Stimulated activated CD4-positive, alpha-beta T cell treated with anti-CD3 and anti-CD28 coated beads, TNF-alpha, amount 100 ng/mL, for 1 hour (primary cell): Measurements from ENCODE around the gene ASPHD1.
"Not testable (repeated sequence)": the region's sequence is repeated elsewhere in the genome, so short reads cannot be mapped to it uniquely, and the experiment has no call there.

Experiments
- DNase-seq, 3 donors: peaks; one replicate each; pipeline ENCODE4 v3.0.0-alpha.2; 2020; ENCODE audit warnings: low read depth in 3 of 3, low spot score in 1 of 3

Gene ASPHD1

DNA sequence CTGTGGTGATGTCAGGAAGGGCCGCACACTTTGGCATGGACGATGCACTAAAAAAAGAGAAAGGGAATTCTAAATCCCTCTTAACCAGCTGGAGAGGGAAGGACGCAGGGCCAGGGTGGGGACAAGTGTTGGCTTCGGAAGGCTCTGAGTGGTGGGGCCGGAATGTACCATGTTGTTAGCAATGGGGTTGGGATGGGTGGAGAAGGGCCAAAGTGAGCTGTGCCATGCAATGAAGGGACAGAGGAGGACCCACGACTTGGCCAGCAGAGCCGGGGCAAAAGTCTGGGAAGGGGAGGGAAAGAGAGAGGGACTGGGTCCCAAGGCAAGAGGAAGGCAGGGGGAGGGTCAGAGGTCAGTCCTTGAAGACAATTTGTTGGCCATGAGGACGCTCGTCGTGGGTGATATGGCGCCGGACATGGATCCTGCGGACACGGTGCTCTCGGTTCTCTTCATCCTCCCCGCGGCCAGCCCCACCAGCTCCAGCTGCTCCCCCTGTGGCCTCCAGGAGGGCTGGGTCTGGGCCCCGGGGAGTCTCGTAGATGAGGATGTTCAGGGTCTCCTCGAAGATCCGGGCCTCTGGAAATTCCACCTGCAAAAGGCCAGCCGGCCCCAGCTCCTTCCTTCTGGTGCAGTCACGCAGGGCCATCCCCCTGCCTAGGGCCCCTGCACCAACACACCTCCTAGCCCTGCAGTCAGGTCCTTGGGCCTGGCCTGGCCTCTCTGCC, 6.4 kb downstream of the ASPHD1 start:
- DNase-seq: no peak

DNA sequence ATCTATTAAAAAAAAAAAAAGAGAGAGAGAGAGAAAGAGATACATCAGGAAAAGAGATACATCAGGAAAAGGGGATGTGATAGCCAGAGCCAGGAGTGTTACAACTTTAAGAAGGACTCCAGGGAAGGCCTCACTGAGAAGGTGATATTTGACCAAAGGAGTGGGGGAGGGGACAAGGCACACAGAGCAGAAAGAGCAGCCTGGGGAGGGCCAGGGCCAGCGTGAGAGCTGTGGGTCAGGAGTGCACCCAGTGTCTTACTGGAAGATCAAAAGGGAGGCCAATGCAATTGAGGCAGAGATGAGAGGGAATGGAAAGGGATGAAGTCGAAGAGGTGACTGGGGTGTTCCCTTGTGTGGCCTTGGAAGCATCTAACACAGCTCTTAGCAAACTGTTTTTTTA, 7.7 kb downstream of the ASPHD1 start:
- no peak for DNase-seq

DNA sequence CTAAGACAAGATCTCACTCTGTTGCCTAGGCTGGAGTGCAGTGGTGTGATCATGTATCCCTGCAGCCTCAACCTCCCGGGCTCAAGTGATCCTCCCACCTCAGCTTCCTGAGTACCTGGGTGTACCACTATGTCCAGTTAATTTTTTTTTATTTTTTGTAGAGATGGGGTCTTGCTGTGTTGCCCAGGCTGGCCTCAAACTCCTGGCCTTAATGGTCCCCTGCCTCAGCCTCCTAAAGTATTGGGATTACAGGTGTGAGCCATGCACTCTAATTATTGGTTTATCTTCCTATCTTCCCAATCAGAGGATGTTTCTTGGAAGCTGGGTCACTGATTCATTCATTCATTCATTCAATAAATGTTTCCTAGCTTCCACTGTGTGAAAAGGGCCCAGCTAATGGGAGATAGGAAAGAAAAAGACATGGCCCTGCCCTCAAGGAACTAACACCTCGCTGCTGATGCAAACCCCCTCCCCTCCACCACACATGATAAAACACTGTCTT, 8.5 kb downstream of the ASPHD1 start:
- DNase-seq: no peak

DNA sequence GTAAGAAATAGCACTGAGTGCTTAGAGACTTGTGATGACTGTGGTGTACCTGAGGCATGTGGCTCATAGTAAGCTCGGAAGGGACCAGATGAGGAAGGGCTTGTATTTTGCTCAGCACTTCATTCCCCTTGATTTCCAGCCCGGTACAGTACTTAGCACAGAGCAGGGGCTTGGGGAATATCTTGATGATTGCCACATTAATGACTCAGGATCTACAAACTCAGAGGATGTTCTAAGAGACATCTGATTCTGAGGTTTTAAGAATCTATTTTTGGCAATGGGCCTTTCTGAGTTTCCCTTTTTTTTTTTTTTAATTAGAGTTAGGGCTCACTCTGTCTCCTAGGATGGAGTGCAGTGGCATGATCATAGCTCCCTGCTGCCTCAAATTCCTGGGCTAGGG, 9.1 kb downstream of the ASPHD1 start:
- DNase-seq: no peak

DNA sequence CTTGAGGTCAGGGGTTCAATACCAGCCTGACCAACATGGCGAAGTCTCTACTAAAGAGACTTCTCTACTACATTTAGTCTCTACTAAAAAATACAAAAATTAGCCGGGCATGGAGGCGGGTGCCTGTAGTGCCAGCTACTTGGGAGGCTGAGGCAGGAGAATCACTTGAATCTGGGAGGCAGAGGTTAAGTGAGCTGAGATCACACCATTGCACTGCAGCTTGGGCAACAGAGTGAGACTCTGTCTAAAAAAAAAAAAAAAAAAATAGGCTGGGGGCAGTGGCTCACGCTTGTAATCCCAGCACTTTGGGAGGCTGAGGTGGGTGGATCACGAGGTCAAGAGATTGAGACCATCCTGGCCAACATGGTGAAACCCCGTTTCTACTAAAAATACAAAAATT, 9.6 kb downstream of the ASPHD1 start:
- DNase-seq: not testable (repeated sequence)

DNA sequence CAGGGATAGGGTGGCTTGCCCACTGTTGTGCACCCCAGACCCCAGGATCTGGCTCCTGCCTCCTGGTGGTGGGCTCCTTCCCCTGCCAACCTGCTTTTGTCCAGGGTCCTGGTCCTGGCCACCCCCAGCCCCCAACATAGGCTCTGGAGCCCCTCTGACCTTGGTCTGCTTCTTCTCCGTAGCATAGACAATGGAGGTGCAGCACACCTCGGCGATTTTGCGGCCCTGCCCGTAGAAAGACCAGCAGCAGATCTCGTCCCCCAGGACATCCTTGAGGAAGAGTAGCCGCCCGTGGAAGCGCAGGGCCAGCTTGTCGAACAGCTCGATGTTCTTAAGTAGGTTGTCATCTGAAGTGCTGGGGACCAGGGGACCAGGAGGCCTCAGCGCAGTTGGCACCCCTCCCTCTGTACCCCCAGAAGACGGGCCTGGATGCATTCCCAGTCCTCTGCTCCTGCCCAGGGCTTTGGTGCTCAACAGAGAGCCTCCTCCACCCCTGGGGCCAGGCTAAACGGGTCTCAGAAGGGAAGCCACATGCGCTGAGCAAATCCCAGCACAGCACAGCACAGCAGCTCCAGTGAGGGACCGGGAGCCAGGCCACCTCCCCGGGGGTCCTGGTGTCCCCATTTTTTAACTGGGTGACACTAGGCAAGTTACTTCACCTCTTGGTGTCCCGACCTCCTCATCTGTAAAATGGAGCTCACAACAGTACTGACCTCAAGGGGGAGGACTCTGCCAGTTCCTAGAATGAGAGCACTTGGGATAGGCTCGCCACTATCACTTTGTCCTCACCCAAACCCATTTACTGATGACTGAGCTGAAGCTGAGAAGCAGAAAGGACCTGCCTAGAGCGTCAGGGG, 10.8 kb downstream of the ASPHD1 start:
- DNase-seq: no peak

DNA sequence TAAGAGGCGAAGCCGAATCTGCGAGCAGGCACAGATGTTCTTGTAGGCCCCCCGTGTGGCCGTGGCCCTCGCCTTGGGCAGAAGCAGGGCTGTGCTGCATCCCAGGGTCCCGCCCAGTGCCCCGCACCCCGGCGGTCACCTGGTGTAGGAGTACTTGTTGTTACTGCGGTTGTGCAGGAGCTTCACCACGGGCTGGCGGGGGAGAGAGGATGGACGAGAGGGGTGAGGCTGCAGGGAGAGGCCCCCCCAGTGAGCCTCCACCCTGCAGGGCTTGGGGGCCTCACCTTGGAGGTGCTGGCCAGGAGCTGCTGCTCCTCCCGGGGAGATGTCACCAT, 11.4 kb downstream of the ASPHD1 start:
- no peak for DNase-seq

DNA sequence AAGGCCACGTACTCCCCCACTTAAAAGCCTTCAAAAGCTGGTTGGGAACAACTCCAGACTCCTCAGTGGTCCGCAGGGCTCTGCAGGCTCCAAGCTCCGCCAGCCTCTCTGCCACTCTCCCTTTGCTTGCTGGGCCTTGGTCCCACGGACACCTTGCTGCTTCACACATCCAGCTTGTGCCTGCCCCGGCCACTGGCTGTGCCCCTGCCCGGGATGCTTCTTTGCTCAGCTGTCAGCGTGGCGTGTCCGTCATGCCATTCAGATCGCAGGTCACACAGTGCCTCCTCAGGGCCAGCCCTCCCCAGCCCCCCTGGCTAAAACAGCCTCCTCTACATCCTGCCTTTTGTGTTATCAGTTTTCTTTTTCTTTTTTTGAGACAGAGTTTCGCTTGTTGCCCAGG, 11.8 kb downstream of the ASPHD1 start:
- DNase-seq: no peak

DNA sequence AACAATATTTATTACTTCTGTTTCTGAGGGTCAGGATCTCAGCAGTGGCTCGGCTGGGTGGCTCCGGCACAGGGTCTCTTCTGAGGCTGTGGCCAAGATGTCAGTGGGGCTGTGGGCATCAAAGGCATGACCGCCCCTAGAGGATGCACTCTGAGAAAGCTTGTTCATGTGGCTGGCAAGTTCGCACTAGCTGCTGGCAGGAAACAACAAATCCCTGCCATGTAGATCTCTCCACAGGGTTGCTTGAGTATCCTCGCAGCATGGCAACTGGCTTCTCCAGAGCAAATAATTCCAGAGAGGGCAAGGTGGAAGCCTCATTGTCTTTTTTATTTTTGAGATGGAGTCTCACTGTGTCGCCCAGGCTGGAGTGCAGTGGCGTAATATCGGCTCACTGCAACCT, 13.2 kb downstream of the ASPHD1 start:
- no peak for DNase-seq

DNA sequence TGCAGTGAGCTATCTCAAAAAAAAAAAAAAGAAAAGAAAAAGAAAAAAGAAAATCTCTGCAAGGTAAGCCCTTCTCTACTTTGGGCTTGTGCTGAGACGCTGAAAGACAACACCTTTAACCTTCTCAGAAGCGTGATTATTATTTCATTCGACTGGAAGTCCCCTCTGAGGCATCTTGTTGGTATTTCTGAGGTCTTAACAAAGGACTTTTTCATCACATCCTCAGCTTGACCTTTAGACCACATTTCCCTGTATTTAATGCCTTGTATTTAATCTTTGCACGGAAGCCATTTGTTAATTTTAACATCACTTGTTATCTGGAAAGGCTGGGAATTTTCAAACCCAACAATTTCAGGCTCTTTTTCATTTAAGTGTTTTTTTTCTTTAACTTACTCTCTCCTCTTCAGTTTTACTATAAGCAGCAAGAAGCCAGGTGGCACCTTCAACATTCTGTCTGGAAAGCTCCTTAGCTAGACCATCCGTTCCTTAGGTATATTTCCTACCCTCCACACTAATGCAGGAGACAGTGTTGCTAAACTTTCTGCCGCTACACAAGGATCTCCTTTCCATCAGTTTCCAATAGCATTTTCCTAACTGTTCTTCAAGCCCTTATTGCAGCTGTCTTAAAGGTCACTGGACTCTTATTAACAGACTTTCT, 15.4 kb downstream of the ASPHD1 start:
- DNase-seq: no peak

DNA sequence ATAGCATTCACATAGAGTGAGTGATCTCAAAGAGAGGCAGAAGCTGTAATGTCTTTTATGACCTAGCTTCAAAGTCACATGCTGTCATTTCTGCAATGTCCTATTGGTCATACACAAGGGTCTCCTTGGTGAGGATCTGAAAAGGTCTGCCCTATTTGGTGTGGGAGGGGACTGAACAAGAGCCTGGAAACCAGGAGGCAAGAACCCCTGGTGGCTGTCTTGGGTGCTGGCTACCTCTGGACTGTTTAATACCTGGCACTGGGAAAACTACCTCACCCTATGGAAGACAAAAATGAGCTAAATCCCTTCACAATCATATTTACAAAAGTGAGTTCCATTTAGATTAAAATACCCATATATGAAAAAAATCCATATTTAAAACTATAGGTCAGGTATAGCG, 16.7 kb downstream of the ASPHD1 start:
- no peak for DNase-seq

DNA sequence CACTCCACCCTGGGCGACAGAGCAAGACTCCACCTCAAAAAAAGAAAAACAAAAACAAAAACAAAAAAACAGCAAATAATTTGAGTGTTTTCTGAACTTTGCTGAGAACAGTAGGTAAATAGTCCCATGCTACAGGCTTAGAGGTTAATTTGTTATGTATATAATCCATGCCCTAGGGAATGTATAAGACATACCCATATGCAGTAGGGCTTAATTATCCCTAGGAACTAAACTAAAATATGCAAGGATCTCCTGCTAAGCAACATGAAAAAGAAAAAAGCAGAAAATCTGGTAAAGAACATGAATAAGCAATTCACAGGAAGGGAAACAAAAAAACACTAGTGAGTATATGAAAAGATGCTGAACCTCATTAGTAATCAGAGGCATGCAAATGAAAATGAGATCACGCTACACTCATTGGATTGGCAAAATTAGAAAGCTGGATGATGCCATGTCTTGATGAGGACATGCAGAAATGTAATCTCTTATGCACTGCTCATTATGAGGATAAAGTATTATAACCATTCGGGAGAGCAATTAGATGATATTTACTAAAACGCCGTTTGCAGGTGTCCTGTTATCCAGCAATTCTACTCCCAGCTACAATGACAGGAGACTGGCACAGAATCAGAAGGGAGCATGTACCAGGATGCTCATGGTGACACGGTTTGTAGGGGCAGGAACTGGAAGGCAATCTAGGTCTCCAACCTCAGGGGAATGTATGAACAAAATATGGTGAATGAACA, 20.2 kb downstream of the ASPHD1 start:
- DNase-seq: no peak

DNA sequence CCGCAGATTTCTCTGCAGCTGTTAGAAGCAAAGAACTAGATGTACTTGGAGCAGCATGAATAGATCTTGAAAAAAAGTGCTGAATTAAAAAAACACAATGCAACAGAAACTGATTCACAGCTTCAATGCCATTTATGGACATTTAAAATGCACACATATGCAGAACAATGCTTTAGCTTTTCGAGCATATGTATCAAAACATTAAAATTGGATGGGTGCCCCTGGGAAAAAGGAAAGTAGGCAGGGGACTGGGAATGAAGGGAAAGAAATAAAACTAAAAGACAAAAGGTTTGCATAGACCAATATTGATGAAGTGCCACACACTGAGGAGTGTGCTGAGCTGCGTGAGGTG, 20.7 kb downstream of the ASPHD1 start:
- DNase-seq: no peak

DNA sequence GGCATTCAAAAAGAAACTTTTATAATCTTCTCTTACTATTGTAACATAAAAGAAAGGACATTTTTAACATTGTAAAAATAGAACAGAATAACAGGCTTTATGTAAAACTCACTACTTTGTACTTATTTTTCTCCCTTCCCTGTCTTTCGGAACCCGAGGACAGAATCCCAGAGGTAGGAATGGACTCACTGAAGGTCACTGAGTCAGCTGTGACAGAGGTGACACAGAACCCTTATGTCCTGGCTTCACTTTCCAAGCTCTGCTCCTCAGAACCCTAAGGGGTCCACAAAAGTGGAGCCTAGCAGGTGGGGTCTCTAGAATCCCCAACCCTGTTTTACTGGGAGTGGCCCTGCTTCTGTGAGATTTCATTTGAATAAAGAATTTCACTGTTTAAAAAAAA, 22.0 kb downstream of the ASPHD1 start:
- no peak for DNase-seq

DNA sequence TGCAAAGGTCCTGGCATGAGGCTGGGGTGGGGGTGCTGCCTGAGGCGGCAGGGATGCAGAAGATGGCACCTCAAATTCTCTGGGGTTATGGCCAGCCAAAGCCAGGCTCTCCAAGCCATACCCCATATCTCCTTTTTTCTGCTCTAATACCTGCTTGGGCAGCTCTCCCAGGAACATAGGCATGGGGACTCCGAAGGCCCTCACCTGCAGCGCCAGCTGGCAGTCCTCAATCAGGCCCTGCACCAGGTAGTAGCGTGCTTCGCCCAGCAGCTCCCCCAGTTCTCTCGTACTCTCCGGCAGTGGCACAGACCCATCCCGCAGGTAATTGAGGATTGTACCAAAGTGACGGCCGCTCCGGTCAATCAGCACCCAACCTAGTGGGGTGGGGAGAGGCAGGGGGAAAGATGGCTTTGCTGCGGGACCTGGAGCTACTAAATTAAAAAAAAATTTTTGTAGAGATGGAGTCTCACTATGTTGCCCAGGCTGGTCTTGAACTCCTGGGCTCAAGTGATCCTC, 22.8 kb downstream of the ASPHD1 start:
- DNase-seq: no peak

DNA sequence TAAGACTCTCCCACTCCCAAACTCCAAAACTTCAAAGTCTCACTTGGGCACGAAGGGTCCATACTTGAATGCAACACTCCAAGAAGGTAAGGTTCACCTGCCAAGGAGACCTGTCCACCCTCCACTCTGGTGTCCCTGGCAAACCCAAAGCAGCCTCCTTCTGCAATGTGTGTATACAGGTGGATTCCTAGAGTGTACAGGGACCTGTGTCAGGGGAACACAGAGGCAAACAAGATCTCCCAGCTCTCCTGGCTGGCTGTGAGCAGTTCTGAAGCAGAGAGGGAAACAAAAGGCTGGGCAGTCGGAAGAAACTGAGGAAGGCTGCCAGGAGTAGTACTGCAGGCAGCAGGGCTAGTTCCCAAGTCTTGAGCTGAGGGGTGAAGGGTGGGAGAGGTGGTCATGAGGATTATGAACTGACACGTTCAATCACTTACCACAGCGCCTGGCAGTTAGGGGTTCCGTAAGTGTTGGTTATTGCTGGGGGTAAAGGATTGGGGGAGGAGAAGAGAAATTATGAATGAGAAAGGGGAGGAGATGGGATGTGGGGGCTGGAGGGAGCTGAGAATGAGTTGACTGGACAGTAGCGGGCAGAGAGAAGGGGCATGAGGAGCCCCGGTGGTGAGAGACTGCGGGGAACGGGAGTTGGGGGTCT, 24.9 kb downstream of the ASPHD1 start:
- no peak for DNase-seq

DNA sequence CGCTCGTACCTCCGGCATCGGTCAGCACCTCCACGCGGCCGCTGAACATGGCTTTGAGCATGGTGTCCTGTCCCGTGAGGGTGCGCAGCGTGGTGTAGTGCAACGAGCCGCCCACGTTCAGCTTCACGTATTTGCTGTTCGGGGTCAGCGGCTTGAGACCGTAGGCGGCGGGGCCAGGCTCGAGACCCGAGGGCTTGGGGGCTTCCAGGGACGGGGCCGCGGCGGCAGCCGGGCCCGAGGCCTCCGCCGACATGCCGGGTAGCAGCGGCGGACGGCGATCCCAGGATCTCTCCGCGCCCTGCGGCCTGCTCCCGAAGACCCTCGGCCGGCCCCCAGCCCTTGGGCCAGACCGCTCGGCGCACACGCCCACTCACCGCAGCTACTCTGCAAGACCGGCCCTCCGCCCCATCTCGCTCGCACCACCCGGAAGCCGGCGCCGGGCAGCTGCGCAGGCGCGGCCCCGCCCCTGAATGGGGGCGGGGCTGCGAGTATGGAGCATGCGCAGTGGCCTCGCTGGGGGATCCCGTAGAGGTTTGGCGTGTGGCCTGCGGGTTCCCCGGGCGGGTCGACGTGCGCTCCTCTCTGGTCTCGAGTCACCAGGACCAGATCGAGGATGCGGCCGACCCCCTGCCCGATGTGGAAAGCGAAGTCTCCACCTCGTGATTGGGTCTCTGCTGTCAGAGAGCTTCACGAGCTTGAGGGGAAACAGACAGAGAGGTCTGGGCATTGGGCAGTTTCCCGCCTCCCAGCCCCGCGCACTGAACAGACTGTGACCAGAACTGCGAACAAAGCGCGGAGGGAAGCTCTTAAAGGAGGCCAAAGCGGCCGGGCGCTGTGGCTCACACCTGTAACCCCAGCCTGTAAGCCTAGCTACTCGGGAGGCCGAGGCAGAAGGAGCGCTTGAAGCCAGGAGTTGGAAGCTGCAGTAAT, 25.8 kb downstream of the ASPHD1 start, which contains the start of gene KCTD13:
Gene KCTD13 (minus strand): TSS at position 446 of the 930 bp plus-strand sequence. CDS start 193 bp downstream, at position 253.
- DNase-seq: peak; percentile 70 to 93 (median 91)

DNA sequence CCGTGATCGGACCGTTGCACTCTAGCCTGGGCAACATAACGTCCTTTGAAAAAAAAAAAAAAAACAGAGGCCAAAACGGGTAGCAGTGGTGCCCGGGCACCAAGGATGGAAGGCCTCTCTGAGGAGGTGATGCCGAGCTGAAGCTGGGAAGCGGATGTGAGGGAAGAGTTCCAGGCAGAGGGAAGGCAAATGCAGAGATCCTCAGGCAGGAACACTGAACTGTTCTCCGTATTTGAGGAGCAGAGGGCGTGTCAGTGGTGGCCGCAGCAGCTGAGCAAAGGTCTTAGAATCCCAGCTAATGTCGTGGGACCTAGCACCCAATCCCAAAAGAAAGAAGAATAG, 26.4 kb downstream of the ASPHD1 start:
- DNase-seq: no peak

DNA sequence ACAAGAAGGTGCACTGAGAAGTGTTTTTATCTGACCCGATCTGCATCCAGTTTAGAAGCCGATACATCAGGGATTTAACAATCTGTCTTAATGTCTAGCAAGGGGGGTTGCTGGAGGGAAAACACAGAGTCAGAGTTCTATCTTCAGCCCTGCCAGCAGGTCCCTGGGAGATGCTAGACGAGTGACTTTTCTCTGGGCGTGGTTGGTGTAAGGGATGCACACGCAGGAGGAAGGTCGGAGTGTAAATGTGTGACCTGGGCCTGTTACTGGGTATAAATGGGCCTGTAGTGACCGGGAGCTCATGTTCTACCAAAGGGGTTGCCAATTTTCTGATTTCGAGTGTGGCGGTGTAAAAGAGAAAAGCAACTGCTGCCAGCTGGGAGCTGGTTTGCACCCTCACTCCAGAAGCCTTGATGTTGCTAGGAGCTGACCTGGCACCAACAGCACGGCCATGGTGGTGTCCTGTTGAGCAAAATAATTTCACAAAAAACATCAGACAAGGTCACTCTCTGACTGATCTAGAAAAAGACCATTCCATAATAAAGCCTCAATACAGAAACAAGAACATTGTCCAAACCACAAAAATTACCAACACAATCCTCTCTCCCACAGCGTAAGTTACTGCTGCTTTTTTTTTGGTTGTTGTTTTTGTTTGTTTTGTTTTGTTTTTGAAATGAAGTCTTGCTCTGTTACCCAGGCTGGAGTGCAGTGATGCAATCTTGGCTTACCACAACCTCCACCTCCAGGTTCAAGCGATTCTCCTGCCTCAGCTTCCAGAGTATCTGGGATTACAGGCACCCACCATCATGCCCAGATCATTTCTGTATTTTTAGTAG, 27.0 kb downstream of the ASPHD1 start:
- no peak for DNase-seq
